HG03045 (cell line): ENCODE measurements around the gene TICRR.

ENCODE experiments used
- ATAC-seq: cut with Tn5 transposase; IDR thresholded peaks from one replicate; pipeline ENCODE4 v1.9.1; 2021; ENCODE audit warnings: mild to moderate bottlenecking, moderate library complexity; ENCODE audit not compliant: unreplicated experiment

The TICRR gene

DNA sequence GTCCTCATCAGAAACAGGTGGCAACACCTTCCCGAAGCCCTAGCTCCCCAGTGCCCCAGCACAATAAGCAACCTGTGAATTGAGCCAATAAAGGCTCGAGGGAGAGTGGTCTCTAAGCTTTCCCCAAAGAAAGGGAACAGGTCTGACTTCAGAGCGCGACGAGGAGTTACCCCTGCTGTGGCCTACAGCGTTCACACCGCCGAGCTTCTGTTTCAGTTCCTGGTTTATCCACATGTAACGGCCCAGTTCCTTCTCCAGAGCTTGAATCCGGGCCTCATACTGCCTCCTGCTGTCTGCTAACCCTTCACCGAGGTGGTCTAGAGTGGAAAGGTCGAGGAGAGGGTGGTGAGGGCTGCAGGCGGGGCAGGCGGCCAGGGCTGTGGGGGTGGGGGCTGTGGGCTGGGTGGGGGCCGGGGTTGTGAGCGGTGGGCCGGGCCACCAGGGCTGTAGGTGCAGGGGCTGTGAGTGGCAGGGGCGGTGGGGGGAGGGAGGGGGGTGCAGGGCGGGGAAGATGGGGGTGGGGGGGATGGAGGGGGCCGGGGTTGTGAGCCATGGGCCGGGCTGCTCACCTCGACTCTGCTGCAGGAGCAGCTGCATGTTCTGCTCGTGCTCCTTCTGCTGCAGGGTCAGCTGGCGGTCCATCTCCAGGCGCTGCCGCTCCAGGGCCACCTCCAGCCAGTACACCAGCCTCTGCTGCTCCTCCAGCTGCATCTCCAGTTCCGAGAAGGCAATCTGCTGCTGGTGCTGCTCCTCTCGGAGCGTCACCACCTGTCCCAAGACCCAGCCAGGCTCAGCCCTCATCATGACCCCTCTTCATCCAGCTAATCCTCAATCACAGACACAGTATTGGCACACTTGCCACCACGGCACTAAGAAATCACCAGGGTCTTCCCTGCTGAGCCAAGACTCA is 53.8 kb downstream of the TICRR start:
- ATAC-seq = no peak

DNA sequence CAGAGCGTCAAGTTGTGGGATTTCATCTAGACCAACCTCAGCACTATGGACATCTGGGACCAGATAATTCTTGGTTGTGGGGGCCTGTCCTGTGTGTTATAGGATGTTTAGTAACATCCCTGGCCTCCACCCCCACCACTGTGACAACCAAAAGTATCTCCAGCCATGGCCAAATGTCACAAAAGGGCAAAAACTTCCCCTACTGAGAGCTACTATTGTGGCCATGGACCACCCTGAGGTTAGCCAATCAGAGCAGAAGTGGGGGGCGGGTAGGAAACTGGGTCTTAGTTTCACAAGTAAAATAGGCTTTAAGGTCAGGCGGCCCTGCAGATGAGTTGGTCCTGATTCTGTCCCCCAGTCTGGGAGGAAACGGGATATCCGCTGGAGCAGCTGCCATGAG is 54.6 kb downstream of the TICRR start:
- no peak for ATAC-seq

GRCh38 chr15:89630260-89630659 is 55.0 kb downstream of the TICRR start:
- no peak for ATAC-seq

GRCh38 chr15:89630974-89631901 is 56.0 kb downstream of the TICRR start:
- ATAC-seq = no peak

GRCh38 chr15:89631902-89632264 is 56.6 kb downstream of the TICRR start:
- no peak for ATAC-seq

DNA sequence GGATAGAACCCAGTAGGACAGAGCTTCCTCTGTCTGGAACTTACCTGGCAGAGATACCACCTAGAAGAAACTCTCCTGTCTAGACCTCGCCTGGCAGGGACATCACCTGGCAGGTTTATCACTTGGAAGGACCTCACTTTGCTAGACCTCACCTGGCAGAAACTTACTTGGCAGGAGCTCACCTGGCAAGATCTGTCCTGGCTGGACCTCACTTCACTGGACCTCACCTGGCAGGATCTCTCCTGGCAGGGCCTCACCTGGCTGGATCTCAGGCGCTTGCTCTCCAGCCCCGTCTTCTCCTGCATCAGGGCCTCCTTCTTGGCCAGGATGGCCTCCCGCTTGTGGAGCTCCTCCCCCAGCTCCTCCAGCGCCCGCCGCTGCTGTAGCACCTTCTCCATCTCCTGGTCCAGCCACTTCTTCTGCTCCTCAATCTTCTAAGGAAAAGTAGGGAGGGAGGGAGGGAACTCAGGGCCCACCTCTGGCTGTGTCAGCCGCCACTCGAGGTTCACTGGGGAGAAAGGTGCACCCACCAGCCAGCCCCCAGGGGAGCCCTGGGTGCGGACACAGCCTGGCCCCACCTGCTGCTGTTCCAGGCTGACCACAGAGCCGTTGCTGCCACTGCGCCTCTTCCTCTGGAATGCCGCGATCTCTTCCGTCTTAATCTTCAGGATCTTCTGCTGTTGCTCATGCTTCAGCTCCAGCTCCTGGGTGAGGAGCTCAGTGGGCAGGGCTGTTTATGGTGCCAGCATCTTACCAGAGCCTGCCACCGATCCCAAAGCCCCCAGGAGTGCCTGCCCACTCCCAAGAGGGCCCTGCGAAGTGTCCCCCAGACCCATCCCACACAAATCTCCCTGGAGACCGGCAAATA is 57.5 kb downstream of the TICRR start:
- ATAC-seq = no peak

DNA sequence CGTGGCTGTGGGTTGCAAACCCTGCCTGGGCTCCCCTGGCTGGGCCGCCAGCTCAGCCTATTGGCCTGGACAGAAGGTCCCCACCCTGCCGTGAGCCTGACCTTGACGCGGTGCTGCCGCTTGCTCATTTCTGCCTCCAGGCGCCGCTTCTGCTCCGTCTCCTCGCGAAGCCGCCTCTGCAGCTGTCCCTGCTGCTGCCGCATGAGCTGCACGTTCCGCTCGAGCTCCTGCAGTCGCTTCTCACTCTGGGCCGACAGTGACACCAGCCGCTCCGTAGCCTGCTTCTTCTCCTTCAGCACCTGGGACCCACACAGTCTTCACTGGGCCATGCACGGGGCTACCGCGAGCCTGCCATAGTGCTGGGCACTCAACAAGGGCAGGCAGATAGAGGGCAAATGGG is 58.3 kb downstream of the TICRR start:
- ATAC-seq = no peak

DNA sequence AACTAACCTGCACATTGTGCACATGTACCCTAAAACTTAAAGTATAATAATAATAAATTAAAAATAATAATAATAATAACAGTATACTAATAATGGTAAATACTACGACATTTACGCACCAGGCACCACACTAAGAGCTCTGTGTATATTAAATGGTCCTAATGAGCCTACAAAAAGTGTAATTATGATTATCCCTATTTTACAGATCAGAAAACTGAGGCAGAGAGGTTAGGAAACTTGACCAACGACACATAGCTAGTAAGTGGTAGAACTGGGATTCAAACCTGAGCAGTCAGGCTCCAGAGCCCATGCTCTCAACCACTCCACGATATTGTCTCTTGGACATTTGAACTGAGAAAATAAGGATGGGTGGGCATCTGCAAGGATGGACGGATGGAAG is 65.0 kb downstream of the TICRR start:
- ATAC-seq = no peak

- no peak for ATAC-seq
Observed at GRCh38 chr15:89641053-89641452, 65.8 kb downstream of the TICRR start.

DNA sequence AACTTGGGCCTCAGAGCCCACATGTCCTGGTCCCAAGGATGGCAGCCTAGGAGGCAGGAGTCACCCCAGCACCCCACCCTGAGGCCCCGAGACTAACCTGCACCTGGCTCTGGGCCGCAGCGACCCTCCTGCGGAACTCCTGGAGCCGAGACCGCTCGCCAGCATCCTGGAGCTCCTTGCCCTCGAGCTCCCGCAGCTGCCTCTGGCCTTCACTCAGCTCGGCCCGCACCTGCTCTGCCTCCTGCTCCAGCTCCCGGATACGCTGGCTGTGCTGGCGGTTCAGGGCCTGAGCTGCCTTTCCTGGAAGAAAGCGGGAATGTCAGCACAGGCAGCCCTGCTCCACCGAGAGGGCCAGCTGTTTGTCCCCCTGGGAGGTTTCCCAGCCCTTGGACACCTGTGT is 66.8 kb downstream of the TICRR start:
- no peak for ATAC-seq

DNA sequence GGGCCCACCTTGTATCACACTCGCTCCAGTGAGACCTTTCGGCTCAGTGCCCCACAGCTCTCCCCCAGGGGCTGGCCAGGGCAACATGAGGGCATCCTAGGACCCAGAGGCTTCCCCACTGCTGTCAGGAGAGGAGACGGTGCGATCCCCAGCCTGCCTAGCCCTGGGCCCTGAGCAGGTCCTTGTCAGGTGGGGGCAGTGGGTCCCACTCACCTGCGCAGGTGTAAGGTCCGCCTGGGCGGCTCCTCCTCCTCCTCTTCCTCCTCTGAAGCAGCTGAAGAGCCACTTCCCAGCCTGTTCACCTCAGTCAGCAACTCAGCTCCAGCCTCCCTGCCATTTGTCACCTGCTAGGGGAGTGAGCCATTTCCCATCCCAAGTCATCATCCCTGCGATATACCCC is 70.4 kb downstream of the TICRR start:
- no peak for ATAC-seq

GRCh38 chr15:89646416-89647141 is 71.3 kb downstream of the TICRR start:
- ATAC-seq = no peak

DNA sequence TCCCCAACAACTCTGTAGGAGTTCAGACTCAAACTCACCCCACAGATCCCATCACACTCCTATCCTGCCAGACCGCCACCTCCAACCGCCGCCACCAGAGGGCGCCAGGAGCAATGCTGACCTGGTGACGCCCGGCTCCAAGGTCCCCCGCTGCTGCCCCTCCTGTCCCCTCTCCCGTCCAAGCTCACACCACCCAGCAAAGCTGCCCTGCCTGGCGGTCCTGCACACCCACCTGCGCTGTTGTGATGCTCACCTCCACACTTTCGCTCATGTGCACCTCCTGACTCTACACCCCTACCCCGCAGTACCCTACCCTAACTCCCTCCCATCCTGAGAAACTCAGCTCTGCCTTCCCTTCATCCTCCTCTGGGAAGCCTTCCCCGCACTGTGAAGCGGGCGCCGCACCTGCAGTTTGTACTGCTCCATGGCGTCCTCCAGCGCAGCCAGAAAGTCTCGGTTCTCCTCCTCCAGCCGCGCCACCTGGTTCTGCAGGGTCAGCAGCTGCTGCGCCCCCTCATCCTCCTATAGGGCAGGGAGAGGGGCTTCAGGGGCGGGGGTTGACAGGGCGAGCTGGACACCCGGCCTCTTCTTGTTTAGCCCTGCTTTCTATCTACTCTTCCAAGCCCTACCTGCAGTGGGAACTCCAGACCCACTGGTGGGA is 72.1 kb downstream of the TICRR start:
- ATAC-seq = no peak

GRCh38 chr15:89648106-89649012 is 73.1 kb downstream of the TICRR start:
- ATAC-seq = no peak

DNA sequence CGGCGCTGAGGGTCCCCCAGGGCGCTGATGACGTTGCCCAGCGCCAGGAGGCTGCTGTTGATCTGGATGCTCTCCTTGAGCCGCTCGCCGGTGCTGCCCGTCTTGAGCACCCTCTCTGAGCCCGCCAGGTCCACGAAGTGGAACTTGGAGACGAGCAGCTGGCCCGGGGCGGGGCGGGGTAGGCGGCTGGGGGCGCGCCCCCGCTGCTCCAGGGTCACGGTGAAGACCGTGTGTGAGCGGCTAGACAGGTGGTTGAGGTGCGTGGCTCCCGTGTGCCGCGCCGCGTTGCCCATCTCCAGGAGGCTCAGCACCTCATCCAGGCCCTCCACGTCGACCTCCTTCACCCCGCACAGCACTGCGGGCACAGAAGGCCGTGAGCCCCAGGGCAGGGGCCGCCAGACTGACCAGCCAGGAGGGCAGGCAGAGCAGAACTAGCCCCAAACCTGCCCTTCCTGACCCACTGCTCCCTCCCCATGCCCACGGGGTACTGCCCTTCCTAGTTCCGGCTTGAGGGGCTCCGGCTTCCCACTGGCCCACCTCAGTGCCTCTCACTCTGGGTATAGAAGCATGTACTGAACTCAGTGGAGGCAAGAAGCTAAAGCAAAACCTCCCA is 73.8 kb downstream of the TICRR start:
- no peak for ATAC-seq

DNA sequence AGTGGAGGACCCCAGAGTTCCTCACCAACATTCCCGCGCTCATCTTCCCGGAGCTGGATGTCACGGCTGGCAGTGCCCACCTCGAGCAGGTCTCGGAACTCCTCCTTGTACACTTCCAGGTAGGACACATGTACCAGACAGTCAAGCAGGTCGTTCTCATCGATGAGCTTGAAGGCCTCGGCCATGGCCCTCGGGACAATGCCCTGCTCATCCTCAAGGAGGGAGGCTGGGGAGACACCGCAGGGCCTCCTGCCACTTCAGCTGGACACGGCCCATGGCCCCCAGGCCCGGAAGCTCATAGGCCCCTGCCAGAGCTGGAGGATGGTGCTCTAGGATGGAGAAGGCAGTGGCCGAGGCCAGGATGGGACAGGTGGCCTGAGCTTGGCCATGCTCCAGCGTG is 74.4 kb downstream of the TICRR start:
- ATAC-seq = no peak

DNA sequence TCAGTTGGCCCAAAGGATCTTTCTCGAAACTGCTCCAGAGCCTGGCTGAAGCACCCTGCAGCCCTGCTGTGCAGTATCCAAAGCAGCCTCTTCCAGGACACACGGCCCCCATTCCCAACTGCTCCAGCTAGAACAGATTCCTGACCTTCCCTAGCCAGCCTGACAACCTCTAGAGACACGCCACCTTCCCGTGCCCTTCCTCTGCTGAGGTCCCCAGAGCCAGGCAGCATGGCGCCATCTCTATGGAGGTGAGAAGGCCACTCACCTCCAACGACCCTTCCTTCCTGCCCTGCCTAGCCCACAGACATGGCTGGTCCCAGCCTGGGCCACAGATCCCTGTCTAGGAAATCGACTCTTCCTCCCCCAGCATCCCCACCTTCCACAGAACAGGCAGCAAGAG is 76.9 kb downstream of the TICRR start:
- ATAC-seq = no peak

- no peak for ATAC-seq
Observed at GRCh38 chr15:89652666-89653065, 77.4 kb downstream of the TICRR start.
